Epidermal melanocyte (primary cell): ENCODE measurements around the gene PDE4D.
A peak's percentile ranks its signal among the peaks of the same experiment; 100 is the strongest.
"Not testable (repeated sequence)": the region's sequence is repeated elsewhere in the genome, so short reads cannot be mapped to it uniquely, and the experiment has no call there.

Source experiments
- DNase-seq: peaks from one replicate; pipeline ENCODE4 v3.0.0; 2011; ENCODE audit warnings: low spot score; ENCODE audit not compliant: insufficient read length

The PDE4D gene

GRCh38 chr5:59583810-59584562, 309.5 kb downstream of the PDE4D start:
- DNase-seq: no peak

DNA sequence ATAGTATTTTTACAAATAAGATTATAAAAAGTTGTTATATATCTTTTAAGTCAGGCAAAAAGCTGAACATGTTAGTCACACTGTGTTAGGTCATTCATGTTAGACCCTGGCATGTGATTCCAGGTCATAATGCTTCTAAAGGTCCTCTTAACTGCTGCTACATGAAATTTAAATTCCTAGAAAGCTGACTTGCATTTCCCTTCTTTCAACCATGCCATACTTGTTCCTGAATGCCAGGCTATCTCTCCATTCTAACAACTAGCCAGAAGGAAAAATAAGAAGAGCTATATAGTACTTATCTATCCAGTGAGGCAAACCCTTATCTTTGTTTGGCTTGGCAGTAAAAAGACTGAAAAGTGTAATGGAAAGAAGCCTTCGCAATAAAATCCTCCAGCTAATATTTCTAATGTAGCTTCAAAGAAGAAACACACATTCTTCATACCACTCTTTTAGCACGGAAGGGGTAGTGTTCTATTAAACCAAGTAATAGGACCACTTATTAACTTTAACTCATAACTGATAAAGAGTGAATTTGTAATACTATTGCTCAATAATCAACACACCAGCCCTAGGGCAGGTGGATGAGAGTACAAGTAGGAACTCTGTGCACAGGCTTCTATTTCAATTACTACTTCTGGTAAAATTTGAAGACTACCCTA, 310.2 kb downstream of the PDE4D start:
- DNase-seq: no peak

- no peak for DNase-seq
Observed at GRCh38 chr5:59582746-59583145, 310.8 kb downstream of the PDE4D start.

GRCh38 chr5:59579824-59580167, 313.7 kb downstream of the PDE4D start:
- no peak for DNase-seq

DNA sequence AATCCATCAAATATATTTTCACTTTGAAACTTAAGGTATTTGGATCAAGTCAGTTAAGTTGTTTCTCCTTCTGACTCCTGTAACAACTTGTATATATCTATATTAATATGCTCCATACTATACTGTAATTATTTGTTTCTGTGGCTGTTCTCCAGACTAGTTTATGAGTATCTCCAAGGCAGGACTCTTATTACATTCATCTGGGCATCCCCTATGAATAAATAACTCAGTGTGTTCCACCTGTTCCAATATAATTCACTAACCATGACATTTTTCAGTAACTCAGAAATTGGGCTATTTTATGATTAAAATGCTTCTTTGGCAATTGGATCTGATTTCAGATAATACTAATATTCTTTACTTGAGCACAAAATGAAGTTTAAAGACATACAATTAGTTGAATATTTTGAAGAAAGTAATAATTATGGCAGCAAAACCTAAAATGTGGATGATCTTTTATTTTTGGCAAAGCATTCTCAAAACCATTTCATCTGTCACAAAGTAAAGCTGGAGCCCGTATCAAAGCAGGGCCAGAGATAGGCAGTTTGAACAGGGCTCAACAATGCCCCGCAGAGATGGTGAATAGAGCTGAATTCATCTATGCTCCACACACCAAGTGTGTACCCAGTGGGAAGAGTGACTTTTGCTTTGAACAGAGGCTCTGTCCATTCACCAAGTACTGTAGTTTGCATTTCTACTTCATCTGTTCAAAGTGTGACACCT, 314.3 kb downstream of the PDE4D start:
- DNase-seq: no peak

GRCh38 chr5:59577485-59577884, 316.0 kb downstream of the PDE4D start:
- no peak for DNase-seq

DNA sequence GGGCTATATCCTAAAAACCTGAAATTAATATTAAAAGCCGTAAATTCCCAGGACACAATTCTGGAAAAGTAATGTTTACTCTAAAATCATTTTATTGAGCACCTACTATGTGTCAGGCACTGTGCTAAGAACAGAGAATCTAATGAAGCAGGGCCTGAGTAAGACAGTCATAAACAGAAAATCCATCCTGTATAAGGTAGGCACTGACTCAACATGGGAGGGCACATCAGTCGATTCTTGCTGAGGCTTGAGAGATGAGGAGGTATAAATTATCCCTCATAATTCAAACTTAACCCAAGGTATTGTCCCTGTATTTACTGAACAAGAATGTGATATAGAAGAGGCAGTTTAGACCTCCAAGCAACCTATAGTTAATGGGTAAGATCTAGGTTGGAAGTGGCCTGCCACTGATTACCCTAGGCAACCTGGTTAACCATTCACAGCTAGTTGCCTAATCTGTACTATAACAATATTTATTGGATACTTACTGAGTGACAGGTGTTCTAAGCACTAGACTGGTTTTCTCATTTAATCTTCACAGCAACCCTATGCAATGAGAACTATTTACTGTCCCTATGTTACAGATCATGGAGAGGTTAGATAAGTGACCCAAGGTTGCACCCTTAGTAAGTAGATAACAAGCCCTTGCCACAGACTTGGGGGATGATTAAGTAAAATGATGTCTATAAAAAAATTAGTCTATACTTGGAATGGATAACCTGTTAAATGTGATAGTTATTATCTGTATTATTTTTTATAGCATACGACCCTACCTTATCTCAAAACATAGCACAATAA, 317.7 kb downstream of the PDE4D start:
- no peak for DNase-seq

GRCh38 chr5:59573509-59573908, 320.0 kb downstream of the PDE4D start:
- not testable (repeated sequence) for DNase-seq

GRCh38 chr5:59571067-59571466, 322.5 kb downstream of the PDE4D start:
- DNase-seq: no peak

- DNase-seq: no peak
Observed at GRCh38 chr5:59569608-59570334, 323.8 kb downstream of the PDE4D start.

- DNase-seq: no peak
Observed at GRCh38 chr5:59569158-59569557, 324.4 kb downstream of the PDE4D start.

DNA sequence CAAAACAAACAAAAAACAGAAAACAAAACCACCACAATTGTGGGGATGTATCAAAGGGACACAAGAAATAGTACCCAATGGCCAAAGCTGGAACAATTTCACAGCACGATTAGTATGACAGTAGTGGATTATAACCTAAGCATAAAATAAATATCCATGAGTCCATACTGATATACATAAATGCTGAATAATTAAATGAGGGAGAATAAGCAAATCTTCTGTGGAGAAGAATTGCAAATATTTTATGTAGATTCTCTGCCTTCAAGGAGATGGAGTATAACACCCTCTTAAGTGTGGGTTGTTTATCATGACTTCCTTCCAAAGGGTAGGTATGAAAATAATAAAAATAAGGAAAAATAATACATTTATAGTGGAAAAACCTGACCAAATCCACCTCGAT, 325.4 kb downstream of the PDE4D start:
- no peak for DNase-seq

DNA sequence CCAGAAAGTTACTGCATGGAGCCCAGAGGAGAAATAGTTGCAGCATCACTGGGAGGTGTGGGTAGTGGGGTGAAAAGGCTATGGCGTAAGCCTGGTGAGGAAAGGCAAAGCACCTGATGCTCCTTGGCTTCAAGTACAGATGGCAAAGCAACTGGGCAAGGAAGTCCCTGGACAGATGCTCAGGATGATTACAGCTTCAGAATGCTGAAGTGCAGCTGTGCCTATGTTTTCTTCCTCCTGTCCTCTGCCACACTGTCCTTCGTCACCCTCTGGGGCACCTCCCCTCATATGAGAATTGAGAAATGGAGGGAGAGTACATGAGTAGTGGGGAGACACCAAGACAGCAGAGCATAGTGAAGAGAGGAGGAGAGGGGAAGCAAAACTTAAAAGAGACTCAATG, 328.0 kb downstream of the PDE4D start:
- no peak for DNase-seq

DNA sequence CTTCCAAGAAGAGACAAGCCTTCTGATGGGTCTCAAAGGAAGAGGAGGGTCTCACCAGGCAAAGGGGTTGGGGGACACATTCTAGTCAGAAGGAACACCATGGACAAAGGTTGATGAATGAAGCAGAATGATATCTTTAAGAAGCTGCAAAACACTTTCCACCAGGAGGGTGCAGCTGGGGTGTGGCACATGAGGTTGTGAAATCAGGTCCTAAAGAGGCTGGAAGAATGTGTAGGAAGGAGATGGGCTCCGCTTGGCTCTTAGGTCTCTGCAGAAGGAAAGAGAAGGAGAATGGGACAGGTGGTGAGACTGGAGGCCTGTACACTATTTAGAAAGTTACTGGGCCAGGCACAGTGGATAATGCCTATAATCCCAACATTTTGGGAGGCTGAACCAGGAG, 328.6 kb downstream of the PDE4D start:
- no peak for DNase-seq

DNA sequence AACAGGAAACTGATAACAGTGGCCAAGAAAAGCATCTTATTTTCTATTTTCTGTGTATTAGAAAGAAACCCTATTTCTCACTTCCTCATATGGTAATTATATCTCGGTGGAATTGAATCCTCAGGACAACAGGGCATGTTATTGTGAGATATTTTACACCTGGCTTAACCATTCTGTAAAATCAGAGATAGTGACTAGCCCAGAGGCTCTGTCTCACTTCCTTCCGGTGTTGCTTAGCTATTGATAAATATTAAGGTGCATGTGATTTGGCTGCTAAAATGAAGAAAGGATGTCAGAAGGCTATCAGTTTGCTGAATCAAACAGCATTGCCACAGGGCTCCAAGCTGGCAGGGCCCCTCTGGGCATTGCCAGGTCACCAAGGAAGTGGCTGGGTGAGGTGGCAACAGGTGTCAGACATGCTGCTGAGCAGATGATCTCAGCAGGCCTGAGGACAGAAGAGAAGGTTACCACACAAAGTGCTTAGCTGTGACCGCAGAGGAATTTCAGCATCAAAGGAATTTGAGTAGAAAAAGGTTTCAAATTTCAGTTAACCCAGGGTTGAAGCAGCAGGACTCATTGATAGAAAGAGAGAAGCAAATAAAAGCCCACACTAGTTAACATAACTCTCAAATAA, 330.7 kb downstream of the PDE4D start:
- DNase-seq: no peak

GRCh38 chr5:59560553-59560952, 333.0 kb downstream of the PDE4D start:
- no peak for DNase-seq

- DNase-seq: peak; percentile 42
Observed at GRCh38 chr5:59559847-59560246, 333.7 kb downstream of the PDE4D start.

DNA sequence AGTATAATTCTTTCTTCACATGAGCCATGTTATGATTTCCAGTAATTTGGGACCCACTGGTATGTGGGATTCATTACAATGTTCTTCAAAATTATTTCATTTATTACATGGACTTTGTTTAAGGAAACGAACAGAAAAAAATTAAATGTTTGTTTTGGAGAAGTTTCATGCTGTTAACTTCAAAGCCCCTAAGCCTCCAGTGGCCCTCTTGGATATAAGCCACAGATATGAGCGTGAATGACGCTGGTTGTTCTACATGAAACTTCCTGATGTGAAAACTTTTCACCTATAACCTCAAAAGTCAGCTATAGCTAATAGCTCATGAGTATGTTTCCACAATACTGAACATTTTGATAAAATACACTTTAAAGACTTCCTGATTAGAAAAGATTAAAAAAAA, 334.2 kb downstream of the PDE4D start:
- no peak for DNase-seq

DNA sequence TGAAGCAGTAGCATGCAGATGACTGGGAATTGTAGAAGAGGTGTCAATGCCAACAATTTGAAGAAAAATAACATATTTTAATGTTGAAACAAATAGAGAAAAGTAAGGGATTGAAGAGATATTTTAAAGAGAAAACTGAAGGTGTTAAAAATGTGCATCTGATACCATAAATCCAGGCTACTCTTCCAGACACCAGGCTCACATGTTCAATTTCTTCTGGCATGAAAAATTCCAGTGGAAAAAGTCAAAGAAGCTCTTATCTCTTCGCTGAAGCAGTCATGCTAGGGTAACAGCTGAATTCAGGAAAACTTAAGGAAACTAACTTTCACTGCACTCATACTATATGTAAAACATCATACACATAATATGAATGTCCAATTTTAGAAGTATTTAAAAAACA, 335.0 kb downstream of the PDE4D start:
- no peak for DNase-seq

- DNase-seq: no peak
Observed at GRCh38 chr5:59557572-59557971, 336.0 kb downstream of the PDE4D start.

DNA sequence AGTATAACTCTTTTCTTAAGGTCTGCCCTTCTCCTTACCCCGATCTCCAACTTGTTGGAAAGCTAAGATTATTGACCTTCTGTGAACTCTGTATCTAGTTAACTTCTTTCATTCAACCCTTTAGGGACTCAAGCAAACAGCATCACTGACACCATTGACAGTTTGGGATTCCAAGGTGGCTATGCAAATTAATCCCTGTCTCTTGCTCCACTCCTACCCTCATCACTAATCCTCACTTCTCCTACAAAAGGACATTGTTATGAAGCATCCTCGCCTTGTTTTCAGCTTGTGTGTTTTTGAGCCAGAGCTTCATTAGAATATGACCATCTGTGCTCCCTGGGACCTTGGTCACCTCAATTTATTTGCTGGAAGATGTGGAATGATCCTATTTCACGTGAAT, 337.9 kb downstream of the PDE4D start:
- DNase-seq: no peak
